Measurements from ENCODE around the gene CD59. TPM values are rescaled to one million over a fixed set of nuclear protein-coding genes. Genes with fewer than 3 reads are reported as not detected.

CD59 gene
- total RNA-seq, 4 donors from 2014 or later = 321 to 413 (median 356) TPM

DNA sequence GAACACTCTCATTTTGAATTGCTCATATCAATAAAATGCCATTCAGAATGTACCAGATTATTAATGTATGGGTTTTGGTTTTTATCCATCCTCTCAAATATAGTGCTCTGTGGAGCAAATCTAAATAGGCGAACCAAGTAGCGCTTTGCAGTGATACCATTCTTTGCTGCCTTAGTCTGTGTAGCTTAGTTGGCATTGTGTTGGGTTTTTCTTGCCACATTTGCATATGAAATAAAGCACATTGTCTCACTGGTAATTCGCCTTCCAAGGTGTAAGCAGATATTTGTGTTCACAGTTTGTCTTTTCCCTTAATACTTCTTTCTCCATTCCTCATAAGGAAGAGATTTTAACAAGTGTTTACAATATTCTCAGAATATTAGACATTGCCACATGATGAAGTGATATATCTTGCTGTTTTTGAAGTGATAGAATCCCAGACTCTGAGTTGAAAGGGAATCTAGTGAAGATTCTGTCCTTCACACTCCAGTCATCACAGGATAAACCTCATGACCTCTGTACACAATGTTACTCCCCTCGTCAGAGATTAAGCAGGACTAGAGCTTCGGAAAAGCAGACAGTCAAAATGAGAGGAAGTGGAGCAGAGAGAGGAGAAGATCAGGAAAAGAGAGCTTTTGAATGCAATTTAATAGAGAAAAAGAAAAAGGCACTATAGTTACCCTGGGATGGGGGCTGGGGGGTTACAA is 52.1 kb downstream of the CD59 start:
- TF ChIP-seq CTCF (IDR thresholded peaks at IDR 0.05; ENCODE audit: low read depth) = no peak

GRCh38 chr11:33682446-33682845 is 53.8 kb downstream of the CD59 start:
- no peak for TF ChIP-seq CTCF (IDR thresholded peaks at IDR 0.05; ENCODE audit: low read depth)

DNA sequence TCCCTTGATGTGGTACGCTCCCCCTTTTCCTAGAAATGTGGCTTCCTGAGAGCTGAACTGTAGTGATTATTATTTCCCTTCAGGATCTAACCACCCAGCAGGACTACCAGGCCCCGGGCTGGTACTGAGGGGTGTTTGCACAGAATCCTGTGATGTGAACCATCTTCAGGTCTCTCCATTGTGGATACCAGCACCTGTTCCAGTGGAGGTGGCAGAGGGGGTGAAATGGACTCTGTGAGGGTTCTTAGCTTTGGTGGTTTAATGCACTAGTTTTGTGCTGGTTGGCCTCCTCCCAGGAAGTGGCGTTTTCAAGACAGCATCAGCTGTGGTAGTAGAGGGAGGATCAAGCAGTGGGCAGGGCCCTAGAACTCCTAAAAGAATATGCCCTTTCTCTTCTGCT is 54.2 kb downstream of the CD59 start:
- no peak for TF ChIP-seq CTCF (IDR thresholded peaks at IDR 0.05; ENCODE audit: low read depth)

DNA sequence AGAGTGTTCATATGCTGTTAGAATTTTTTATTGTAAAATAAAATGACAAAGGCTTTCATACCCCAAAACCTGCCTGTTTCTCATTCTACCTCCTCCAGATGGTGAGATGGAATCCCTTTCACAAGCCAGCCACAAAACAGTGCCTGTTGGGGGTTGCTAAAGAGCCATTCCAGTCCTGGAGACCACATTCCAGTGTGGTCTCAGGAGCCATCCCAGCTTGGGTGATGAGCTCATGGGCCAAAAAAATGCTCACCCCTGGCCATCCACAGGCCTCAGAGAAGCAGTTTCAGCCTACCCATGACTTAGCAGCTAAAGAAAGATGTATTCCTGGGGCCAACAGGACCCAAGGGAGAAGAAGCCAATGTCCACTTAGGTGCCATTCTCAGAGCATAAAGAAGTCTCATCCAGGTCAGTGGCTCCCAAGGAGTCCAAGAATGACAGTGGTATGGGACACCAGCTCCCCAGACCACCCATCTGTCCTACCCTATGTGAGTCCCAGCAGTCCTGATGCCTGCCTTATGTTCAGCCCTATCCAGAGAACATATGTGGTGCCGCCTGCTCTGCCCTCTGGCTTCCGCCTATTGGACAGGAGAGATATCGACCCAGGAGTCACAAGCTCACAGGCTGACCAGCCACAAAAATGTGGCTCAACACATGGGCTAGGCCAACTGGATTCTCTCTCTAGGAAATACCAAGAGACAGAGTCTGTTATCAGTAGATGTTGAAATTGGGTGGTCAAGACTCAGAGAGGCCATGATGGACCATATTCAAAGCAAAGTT is 62.0 kb downstream of the CD59 start:
- no peak for TF ChIP-seq CTCF (IDR thresholded peaks at IDR 0.05; ENCODE audit: low read depth)

GRCh38 chr11:33672273-33672672 is 64.0 kb downstream of the CD59 start:
- TF ChIP-seq CTCF (IDR thresholded peaks at IDR 0.05; ENCODE audit: low read depth) = no peak

DNA sequence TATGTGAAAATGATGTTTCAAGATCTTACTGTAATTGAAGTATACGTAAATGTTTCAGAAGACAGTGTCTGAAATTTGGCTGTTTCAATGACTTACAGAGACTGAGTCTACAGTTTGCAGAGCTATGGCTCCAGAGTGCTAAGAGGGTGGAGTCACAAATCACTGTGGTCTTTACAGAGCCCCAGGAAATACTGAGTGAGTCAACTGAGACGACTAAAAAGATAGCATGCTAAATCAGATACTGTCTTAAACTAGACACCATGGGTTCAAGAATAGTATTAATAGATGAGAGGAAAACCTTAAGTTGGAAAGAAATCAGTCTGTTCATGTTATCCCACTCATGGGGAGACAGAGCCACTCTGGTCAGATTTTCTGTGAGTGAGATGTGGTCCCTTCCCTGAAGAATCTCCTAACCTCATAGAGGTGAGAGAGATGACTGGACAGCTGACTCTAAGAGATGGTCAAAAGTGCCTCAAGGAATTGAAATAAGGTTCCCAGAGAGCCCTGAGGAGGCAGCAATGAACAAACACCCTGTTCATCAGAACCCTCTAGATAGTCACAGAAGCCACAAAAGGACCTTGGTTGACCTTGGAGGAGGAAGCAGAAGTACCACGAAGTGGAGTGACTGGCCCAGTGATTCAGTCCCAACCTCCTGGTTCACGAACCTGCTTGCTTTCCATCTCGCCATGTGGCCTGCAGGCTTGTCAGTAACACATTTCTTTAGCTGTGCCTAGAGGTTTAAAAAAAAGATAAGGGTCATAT is 65.8 kb downstream of the CD59 start:
- no peak for TF ChIP-seq CTCF (IDR thresholded peaks at IDR 0.05; ENCODE audit: low read depth)
